ENCODE data around the gene PARG.
"Not testable (repeated sequence)": the region's sequence is repeated elsewhere in the genome, so short reads cannot be mapped to it uniquely, and the experiment has no call there.

DNA sequence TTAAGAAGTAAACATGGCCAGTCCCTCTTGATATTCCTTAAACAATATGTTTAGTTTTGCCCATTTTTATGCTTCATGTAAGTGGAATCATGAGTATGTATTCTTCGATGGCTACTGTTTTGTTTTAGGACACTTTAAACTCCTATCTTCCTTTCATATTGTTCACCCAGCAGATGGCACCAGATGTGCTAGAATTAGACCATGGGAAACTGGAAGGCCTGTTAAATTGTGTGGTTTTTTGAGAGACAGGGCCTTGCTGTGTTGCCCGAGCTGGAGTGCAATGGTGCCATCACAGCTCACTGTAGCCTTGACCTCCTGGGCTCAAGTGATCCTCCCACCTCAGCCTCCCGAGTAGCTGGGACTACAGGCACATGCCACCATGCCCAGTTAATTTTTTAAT, 11.3 kb upstream of the PARG start:
- not testable (repeated sequence) for TF ChIP-seq CTCF (IDR thresholded peaks at IDR 0.05; ENCODE audit: low read length); EZH2 (optimal IDR thresholded peaks at IDR 0.05; ENCODE audit: low read depth, low read length); EZH2phosphoT487 (IDR thresholded peaks at IDR 0.05; ENCODE audit: low read length)

Data from MM.1S (cell line).